Measurements from ENCODE around the gene ALMS1.
"Not testable (repeated sequence)": the region's sequence is repeated elsewhere in the genome, so short reads cannot be mapped to it uniquely, and the experiment has no call there.

Gene ALMS1

DNA sequence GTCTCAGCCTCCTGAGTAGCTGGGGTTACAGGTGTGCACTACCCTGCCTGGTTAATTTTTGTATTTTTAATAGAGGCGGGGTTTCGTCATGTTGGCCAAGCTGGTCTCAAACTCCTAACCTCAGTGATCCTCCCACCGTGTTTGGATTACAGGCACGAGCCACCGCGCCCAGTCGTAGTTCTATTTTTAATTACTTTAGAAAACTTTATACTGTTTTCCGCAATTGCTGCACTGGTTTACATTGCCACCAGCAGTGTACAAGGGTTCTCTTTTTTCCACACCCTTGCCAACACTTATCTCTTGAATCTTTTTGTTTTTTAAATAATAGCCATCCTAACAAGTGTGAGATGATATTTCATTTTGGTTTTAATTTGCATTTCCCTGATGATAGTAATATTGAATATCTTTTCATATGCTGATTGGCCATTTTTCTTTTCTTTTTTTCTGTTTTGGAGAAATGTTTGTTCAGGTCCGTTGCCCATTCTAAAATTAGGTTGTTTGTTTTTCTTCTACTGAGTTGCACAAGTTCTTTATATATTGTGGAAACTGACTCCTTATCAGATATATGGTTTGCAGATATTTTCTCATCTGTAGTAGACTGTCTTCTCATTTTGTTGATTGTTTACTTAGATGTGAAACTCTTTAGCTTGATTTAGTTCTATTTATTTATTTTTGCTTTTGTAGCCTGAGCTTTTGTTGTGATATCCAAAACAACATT, 16.9 kb downstream of the ALMS1 start:
- no peak for DNase-seq

DNA sequence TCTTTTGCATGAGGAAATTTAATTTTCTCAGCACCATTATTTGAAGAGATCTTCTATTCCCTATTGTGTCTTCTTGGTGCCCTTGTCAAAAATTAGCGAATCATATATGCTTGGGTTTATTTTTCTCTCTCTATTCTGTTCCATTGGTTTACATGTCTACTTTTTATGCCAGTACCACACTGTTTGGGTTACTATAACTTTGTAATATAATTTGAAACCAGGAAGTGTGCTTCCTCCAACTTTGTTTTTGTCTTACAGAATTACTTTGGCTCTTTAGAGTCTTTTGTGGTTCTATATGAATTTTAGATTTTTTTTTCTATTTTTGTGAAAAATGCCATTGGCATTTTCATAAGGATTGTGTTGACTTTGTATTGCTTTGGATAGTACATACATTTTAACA, 17.6 kb downstream of the ALMS1 start:
- no peak for DNase-seq

DNA sequence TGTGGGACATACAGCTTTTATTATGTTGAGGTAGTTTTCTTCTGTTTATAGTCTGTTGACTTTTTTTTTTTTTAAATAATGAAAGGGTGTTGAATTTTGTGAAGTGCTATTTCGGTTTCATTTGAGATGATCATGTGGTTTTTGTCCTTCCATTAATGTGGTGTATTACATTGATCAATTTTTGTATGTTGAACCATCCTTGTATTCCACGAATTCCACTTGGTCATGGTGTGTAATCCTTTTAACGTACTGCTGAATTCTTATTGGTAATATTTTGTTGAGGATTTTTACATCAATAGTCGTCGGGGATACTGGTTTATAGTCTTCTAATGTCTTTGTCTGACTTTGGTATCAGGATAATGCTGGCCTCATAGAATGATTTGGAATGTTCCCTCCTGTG, 18.8 kb downstream of the ALMS1 start:
- no peak for DNase-seq

DNA sequence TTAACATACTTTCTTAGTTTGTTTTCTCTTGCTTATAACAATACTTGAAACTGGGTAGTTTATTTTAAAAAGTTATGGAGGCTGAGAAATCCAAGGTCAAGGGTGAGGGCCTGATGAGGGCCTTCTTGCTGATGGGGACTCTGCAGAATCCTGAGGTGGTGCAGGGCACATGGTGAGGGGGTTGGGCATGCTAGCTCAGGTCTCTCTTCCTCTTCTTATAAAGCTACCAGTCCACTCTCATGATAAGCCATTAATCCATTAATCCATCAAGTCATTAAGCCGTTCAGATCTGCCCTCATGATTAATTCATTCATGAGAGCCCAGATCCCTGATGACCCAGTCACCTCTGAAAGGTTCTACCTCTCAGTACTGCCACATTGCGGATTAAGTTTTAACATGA, 21.4 kb downstream of the ALMS1 start:
- DNase-seq = no peak

DNA sequence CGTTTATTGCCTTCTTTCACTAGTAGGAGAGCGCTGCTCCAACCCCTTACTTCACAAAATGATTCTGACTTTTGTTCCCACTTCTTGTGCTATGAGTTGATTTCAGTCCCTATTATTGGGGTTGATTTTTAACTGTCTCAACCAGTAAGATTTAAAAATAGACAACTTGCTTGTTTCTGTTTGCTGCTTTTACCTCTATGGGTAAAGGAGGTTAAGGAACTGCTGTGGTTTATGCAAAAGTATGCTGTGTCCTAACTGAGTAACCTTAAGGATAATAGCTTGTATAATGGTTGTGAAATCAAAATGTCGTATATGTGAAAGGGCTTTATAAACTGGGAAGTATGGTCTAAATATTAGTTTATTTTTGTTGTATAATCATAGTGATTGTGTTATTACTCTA, 22.6 kb downstream of the ALMS1 start:
- no peak for DNase-seq

DNA sequence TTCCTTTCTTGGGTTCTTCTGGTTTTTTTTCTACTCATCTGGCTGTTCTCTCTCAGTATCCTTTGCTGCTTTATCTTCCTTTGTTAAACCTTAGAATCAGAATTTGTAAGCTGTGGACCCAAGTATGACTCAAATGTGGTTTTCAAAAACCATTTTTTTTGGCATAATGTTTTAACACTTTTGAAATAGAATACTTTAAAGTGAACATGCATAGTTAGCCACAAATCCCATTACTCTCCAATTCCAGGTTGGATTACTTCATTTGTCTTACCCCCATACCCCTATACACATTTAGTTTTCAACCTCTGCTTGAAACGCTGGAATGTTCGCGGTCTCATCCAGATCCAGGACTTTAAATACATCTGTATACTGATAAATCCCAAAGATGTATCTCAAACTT, 29.1 kb downstream of the ALMS1 start:
- DNase-seq = peak; percentile 19

DNA sequence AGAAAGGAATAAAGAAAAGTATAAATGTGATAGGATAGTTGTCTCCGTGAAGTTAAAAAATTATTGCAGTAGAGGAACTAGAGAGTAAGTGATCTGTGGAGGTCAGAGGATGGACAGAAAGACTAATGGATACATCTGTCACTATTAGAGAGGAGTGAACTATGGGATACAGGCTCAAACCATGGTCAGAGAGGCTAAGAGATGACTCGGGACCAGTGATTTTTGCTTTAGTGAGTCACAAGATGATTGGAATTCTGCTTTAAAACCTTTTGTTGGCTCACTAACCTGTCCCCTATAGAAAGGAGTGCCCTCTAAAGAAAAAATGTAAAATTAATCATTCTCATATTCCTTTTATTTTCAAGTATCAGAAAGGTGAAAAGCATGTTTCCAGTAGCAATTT, 30.3 kb downstream of the ALMS1 start:
- DNase-seq = no peak

DNA sequence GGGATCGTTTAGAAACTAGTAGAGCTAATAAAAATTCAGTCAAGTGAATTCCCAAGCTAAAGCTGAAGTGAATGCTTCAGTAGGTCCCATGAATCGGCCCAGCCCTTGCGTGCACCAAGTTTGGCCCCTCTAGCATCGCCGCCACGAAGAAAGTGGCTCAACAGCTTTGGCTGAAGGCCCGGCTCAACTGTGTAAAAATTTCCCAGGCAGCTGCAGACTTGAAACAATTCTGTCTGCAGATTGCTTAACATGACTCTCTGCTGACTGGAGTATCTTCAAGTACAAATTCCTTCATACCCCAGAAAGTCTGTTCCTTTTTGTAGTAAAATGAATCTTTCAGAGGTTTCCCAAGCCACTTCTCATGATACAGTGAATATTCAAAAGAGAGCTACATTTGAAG, 32.7 kb downstream of the ALMS1 start:
- peak; percentile 24 for DNase-seq

DNA sequence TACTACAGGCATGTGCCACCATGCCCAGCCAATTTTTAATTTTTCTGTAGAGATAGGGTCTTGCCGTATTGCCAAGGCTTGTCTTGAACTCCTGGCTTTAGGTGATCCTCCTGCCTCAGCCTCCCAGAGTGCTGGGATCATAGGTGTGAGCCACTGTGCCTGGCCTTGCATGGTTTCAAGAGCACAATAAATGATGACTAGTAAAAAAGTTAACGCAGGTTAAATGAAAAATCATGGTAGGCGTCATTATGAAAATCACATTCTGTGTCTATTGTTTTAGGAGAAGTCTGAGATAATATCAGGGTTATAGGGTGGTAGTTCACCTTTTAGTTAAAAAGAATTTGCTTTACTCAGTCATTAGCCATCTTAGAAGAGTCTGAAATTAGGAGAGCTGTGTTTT, 38.3 kb downstream of the ALMS1 start:
- DNase-seq = no peak

DNA sequence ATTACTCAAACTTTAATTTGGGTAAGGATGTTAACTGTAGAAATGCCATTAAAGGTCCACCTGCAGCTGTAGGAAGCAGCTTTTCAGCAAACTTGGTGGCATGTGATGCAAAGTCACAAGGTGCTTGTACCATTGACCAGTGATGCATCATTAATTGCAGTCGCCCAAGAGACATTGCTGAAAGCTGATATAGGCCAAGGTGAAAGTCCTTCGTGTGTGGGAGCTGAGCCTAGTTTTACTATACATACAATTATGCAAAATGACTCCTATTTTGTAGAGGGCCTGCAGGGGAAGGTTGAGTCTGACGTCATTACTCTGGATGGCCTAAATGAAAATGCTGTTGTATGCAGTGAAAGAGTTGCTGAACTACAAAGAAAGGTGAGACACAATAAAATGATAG, 40.5 kb downstream of the ALMS1 start:
- DNase-seq = no peak

DNA sequence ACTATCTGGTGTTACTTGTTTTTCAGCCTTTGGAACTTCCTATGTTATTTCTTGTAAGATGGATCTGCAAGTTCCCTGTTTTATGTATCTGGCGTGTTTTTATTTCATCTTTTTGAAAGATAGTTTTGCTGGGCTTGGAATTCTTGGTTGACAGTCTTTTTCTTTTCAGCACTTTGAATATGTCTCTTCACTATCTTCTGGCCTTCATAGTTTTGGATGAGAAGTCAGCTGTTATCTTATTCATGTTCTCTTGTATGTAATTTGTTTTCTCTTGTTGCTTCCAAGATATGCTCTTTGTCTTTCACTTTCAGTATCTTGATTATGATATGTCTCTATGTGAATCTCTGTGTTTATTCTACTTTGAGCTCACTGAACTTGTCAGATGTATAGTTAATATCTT, 50.4 kb downstream of the ALMS1 start:
- no peak for DNase-seq

DNA sequence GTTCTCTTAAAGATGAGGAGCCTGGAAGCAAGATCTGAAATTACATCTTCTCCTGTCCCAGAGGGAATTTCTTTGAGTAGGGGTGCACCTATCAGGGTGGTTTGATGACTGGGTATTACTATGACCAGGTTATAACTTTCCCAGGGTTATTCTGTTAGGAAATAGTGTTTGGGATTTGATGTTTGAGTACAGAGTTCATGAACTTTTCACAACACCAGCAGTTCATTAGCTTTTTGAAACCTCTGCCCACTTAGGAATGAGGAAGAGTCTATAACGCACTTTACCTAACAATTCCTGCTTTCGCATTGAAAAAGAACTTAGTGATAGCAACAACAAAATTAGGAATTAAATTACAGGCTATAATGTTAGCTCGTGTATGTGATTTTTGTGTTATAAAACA, 58.6 kb downstream of the ALMS1 start:
- DNase-seq = no peak

DNA sequence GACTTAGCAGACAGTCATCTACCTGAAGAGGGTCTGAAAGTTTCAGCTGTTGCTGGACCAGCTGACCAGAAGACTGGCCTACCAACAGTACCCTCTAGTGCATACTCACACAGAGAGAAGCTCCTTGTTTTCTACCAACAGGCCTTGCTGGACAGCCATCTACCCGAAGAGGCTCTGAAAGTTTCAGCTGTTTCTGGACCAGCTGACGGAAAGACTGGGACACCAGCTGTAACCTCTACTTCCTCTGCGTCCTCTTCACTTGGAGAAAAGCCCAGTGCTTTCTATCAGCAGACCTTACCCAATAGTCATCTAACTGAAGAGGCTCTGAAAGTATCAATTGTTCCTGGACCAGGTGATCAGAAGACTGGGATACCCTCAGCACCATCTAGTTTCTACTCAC, 63.2 kb downstream of the ALMS1 start:
- no peak for DNase-seq

DNA sequence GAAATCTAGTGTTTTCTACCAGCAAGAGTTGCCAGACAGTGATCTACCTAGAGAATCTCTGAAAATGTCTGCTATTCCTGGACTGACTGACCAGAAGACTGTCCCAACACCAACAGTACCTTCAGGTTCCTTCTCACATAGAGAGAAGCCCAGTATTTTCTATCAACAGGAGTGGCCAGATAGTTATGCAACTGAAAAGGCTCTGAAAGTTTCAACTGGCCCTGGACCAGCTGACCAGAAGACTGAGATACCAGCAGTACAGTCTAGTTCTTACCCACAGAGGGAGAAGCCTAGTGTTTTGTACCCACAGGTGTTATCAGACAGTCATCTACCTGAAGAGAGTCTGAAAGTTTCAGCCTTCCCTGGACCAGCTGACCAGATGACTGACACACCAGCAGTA, 63.8 kb downstream of the ALMS1 start:
- DNase-seq = no peak

DNA sequence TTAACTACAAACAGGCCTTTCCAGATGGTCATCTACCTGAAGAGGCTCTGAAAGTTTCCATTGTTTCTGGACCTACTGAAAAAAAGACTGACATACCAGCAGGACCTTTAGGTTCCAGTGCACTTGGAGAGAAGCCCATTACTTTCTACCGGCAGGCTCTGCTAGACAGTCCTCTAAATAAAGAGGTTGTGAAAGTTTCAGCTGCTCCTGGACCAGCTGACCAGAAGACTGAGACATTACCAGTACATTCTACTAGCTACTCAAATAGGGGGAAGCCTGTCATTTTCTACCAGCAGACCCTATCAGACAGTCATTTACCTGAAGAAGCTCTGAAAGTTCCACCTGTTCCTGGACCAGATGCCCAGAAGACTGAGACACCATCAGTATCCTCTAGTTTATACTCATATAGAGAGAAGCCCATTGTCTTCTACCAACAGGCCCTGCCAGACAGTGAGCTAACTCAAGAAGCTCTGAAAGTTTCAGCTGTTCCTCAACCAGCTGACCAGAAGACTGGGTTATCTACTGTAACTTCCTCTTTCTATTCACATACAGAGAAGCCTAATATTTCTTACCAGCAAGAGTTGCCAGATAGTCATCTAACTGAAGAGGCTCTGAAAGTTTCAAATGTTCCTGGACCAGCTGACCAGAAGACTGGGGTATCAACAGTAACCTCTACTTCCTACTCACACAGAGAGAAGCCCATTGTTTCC, 65.8 kb downstream of the ALMS1 start:
- peak; percentile 88 for DNase-seq

DNA sequence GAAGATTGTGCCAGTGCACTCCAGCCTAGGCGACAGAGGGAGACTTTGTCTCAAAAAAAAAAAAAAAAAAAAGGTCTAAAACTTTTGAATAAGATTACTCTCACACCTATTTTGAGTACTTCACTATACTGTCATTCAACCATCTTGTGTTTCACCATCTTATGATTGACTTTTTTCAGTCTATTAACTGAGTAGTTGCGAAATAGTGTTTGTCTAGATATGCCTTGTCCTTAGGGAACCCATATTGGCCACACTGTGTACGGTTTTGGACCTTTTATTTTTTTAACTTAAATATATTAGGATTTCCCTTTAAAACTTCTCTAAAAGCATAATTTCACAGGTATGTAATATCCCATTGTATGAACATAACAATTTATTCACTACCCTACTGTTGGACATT, 72.3 kb downstream of the ALMS1 start:
- DNase-seq = no peak

DNA sequence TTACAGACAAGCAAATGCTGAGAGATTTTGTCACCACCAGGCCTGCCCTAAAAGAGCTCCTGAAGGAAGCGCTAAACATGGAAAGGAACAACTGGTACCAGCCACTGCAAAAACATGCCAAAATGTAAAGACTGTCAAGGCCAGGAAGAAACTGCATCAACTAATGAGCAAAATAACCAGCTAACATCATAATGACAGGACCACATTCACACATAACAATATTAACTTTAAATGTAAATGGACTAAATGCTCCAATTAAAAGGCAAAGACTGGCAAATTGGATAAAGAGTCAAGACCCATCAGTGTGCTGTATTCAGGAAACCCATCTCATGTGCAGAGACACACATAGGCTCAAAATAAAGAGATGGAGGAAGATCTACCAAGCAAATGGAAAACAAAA, 76.8 kb downstream of the ALMS1 start:
- not testable (repeated sequence) for DNase-seq

DNA sequence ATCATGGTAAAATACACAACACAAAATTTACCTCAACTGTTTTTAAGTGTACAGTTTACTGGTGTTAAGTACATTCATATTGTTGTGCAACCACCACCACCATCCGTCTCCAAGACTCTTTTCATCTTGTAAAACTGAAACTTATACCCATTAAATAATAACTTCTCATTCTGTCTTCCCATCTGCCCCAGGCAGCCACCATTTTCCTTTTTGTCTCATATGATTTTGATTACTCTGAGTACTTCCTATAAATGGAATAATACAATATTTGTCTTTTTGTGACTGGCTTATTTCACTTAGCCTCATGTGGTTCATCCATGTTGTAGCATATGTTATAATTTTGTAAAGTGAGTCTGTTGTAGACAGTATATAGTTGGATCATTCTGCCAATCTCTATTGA, 82.7 kb downstream of the ALMS1 start:
- no peak for DNase-seq

DNA sequence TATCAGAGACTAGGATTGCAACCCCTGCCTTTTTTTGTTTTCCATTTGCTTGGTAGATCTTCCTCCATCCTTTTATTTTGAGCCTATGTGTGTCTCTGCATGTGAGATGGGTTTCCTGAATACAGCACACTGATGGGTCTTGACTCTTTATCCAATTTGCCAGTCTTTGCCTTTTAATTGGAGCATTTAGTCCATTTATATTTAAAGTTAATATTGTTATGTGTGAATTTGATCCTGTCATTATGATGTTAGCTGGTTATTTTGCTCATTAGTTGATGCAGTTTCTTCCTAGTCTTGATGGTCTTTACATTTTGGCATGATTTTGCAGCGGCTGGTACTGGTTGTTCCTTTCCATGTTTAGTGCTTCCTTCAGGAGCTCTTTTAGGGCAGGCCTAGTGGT, 98.2 kb downstream of the ALMS1 start:
- DNase-seq = not testable (repeated sequence)

DNA sequence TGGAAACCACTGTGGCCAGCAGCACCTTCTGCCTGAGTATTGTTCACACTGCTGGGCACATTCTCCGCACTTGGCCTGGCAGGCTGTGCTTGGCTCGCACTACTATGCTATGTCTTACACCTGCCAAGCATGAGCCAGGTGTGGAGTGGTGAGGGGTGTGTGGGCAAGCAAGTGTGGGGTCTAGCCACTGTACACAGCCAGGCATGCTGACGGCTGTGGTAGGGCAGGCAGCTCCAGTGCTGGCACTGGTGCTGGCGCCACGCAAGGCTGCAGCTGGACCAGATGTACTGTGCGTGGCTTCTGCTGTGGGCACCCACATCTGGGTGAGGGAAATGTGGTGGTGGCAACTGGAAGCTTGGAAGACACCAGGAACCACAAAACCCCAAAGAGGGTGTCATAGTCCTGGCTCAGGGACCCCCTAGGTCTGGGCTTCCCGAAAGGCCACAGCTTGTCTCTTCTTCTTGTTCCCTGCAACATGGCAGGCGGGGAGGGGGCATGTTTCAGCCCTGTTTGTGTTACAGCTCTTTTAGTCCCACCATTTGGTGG, 101.5 kb downstream of the ALMS1 start:
- DNase-seq = no peak

DNA sequence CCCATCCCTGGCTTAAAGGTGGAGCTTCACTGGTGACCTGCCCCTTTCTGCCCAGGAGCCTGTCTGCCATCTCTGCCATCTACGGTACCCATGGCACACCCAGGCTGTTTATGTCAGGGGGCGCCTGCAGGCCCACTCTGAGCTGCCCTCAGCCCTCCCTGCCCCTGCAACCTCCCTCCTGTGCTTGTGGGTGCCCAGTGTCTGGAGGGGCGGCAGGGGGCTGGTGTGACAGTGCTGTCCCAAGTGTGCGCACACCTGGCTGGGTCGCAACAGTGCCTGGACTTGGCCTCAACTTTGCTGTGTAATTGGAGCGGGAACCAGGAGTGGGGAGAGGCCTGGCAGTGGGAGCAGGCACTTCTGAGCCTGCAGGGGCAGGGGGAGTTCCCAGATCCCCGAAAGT, 102.4 kb downstream of the ALMS1 start:
- no peak for DNase-seq

DNA sequence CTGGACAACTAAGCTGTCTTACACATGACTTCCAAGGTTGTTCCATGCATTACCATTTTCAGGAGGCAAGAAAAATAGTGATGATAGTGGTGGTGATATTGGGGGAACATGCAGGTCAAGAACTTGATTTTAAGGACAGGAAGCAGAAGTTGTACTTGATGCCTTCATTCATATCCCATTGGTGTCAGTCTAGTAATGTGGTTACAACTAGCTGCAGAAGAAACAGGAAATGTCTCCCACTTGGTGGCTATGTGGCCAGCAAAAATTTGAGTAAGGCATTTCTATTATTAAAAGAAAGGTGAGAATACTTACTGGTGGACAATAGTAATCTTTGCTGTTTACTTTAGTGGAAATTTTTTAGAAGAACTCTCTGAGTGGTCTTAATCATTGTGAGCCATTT, 103.4 kb downstream of the ALMS1 start:
- peak; percentile 64 for DNase-seq

DNA sequence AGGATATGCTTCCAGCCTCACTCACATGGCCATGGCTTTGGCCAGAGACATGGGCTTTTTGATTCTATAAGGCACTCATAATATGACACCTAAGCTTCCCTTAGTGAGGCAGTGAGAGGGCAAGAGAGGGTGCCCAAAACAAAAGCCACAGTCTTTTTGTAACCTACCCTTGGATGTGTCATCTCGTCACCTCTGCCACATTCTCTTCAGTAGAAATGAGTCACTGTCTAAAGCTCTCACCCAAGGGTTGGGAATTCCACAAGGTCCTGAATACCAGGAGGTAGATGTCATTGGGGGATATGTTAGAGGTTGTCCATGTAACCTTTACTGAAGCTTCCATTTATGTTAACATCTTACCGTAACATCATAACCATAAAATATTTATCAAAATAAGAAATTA, 108.4 kb downstream of the ALMS1 start:
- no peak for DNase-seq

DNA sequence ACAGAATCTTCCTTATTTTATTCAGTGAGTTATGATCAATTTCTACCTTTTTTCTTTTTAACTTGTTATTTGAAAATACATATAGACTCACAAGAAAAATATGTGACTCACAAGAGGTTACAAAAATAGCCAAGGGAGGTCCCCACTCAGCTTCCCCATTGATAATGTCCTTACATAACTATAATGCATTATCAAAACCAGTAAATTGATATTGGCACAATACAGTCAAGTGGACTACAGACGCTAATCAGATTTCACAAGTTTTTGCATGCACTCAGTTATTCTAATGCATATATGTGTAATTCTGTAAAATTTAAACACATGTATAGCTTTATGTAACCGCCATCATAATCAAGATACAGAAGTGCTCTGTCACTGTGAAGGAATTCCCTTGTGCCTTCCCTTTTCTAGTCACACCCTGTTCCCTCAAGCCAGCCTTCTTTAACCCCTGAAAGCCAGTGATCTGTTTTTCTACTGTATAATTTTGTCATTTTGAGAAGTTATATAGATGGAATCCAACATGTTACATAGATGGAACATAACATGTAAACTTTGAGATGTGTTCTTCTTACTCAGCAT, 118.4 kb downstream of the ALMS1 start:
- peak; percentile 56 for DNase-seq
